ENCODE data around the gene ILF3.
"Not testable (repeated sequence)": the region's sequence is repeated elsewhere in the genome, so short reads cannot be mapped to it uniquely, and the experiment has no call there.

The ILF3 gene

GRCh38 chr19:10675214-10675613 lies 21.1 kb downstream of the ILF3 start:
- H3K27ac ChIP-seq (ENCODE audit: low read length); H3K4me1 ChIP-seq (ENCODE audit: control insufficient read depth, insufficient read depth, low read length); H3K9me3 ChIP-seq (ENCODE audit: control insufficient read depth in 2 of 2, low read length in 2 of 2); H3K27me3 ChIP-seq (ENCODE audit: control insufficient read depth in 1 of 2, insufficient read depth in 2 of 2, low read length in 2 of 2); H3K9ac ChIP-seq (ENCODE audit: low read length in 2 of 2); H3K4me3 ChIP-seq (ENCODE audit: low read length in 2 of 2): not testable (repeated sequence)
- peaks cover 53 to 54% of the 10 kb centered on the region in 2 donors for H3K36me3 ChIP-seq (ENCODE audit: control insufficient read depth in 2 of 2, insufficient read depth in 2 of 2, low read length in 2 of 2)

DNA sequence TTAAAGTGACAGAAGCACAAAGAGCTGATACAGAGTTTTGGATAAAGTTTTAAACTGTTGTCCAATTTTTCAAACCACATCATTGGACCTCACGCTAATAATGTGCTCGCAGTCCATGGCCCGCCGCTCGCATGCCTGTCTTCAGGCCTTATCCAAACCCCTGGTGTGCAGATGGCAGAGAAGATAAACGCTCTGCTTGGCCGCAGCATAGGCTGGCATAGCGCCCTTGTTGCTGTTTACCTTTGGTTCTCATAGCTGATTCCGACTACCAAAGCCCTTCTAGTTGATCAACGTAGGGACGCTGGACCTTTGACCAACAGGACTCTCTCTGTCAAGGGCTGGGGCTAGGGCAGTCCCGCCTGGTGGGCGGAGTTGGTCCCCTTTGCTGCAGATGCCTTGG lies 23.6 kb downstream of the ILF3 start:
- Histone ChIP-seq H3K9ac (ENCODE audit: low read length in 2 of 2) (no peak overlapping the region), H3K36me3 (ENCODE audit: control insufficient read depth in 2 of 2, insufficient read depth in 2 of 2, low read length in 2 of 2) (peaks cover 67% of the 10 kb centered on the region in 2 donors), H3K4me3 (ENCODE audit: low read length in 2 of 2) (no peak overlapping the region), H3K27ac (ENCODE audit: low read length) (no peak overlapping the region), H3K27me3 (ENCODE audit: control insufficient read depth in 1 of 2, insufficient read depth in 2 of 2, low read length in 2 of 2) (no peaks in the 10 kb centered on the region), H3K4me1 (ENCODE audit: control insufficient read depth, insufficient read depth, low read length) (no peaks in the 10 kb centered on the region), H3K9me3 (ENCODE audit: control insufficient read depth in 2 of 2, low read length in 2 of 2) (no peaks in the 10 kb centered on the region)

GRCh38 chr19:10678813-10679212 lies 24.7 kb downstream of the ILF3 start:
- no peak overlapping the region for H3K9ac ChIP-seq (ENCODE audit: low read length in 2 of 2)
- H3K27me3 ChIP-seq (ENCODE audit: control insufficient read depth in 1 of 2, insufficient read depth in 2 of 2, low read length in 2 of 2), result no peaks in the 10 kb centered on the region
- H3K4me1 ChIP-seq (ENCODE audit: control insufficient read depth, insufficient read depth, low read length), result no peaks in the 10 kb centered on the region
- H3K9me3 ChIP-seq (ENCODE audit: control insufficient read depth in 2 of 2, low read length in 2 of 2), result no peaks in the 10 kb centered on the region
- no peak overlapping the region for H3K4me3 ChIP-seq (ENCODE audit: low read length in 2 of 2)
- H3K27ac ChIP-seq (ENCODE audit: low read length), result no peak overlapping the region
- peaks cover 68 to 71% of the 10 kb centered on the region in 2 donors for H3K36me3 ChIP-seq (ENCODE audit: control insufficient read depth in 2 of 2, insufficient read depth in 2 of 2, low read length in 2 of 2)

DNA sequence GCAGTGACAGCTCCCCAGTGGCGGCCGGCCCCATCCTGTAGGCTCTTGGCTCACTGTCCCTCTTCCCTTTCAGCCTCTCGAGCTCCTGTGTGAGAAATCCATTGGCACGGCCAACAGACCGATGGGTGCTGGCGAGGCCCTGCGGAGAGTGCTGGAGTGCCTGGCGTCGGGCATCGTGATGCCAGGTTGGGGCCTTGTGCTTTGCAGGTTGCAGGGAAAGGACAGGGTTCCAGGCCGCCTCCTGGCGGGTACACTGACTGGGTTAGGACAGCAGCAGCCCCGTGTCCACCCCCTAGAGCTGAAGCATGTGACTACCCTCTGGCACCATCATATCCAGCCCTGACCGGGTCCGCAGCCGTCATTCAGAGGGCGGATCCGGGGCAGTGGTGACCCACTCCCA lies 25.6 kb downstream of the ILF3 start:
- peaks cover 72 to 79% of the 10 kb centered on the region in 2 donors for H3K36me3 ChIP-seq (ENCODE audit: control insufficient read depth in 2 of 2, insufficient read depth in 2 of 2, low read length in 2 of 2)
- H3K4me1 ChIP-seq (ENCODE audit: control insufficient read depth, insufficient read depth, low read length), result no peaks in the 10 kb centered on the region
- H3K9me3 ChIP-seq (ENCODE audit: control insufficient read depth in 2 of 2, low read length in 2 of 2), result no peaks in the 10 kb centered on the region
- no peak overlapping the region for H3K4me3 ChIP-seq (ENCODE audit: low read length in 2 of 2)
- H3K9ac ChIP-seq (ENCODE audit: low read length in 2 of 2), result no peak overlapping the region
- H3K27me3 ChIP-seq (ENCODE audit: control insufficient read depth in 1 of 2, insufficient read depth in 2 of 2, low read length in 2 of 2), result no peaks in the 10 kb centered on the region
- no peak overlapping the region for H3K27ac ChIP-seq (ENCODE audit: low read length)

DNA sequence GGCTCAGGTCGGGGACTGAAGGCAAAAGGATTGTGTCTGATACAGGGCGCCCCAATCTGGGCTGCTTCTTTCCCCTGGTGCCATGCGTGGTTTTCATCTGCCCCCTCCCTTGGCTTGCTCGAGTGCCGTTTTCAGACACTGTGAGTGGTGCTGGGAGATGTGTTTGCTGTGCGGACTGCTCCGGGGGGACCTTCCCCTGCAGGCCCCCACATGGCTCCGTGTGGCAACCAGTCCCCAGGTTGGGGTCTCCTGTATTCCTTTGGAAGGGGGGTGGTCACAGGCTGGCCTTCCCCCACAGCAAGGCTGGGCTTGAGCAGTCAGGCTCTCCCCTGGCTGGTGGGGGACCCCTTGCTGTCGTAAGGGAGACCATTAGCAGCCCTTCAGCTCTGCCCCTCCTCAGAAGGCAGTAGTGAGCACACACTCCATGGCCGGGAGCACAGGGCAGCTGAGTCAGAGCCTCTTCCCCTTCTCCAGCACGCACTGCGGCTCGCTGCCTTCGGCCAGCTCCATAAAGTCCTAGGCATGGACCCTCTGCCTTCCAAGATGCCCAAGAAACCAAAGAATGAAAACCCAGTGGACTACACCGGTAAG lies 26.5 kb downstream of the ILF3 start:
- H3K9me3 ChIP-seq (ENCODE audit: control insufficient read depth in 2 of 2, low read length in 2 of 2), result no peaks in the 10 kb centered on the region

DNA sequence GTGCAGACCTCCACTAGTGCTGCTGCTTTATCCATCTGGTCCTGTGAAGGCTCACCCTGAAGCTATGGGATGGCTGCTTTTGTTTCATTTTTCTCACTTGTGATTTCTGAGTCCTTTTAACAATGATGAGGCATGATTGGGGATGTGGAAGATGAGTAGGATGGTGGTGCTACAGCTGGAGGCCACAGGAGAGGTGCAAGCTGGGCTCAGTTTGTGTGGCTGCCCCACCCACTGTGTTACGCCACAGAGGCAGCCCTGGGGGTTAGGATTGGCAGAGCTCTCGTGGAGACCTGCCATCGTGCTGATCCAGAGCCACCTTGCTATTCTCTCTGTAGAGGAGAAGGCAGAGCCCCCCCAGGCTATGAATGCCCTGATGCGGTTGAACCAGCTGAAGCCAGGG lies 27.5 kb downstream of the ILF3 start:
- Histone ChIP-seq H3K27ac (ENCODE audit: low read length) (no peak overlapping the region), H3K9me3 (ENCODE audit: control insufficient read depth in 2 of 2, low read length in 2 of 2) (no peaks in the 10 kb centered on the region), H3K36me3 (ENCODE audit: control insufficient read depth in 2 of 2, insufficient read depth in 2 of 2, low read length in 2 of 2) (peaks cover 78 to 85% of the 10 kb centered on the region in 2 donors), H3K4me3 (ENCODE audit: low read length in 2 of 2) (no peak overlapping the region), H3K27me3 (ENCODE audit: control insufficient read depth in 1 of 2, insufficient read depth in 2 of 2, low read length in 2 of 2) (no peaks in the 10 kb centered on the region), H3K9ac (ENCODE audit: low read length in 2 of 2) (no peak overlapping the region), H3K4me1 (ENCODE audit: control insufficient read depth, insufficient read depth, low read length) (no peaks in the 10 kb centered on the region)

More for the DNA sequence above, 26.5 kb downstream of the ILF3 start:
- Histone ChIP-seq H3K36me3 (ENCODE audit: control insufficient read depth in 2 of 2, insufficient read depth in 2 of 2, low read length in 2 of 2) (peaks cover 79 to 82% of the 10 kb centered on the region in 2 donors), H3K27ac (ENCODE audit: low read length) (no peak overlapping the region), H3K4me3 (ENCODE audit: low read length in 2 of 2) (no peak overlapping the region), H3K4me1 (ENCODE audit: control insufficient read depth, insufficient read depth, low read length) (no peaks in the 10 kb centered on the region), H3K9ac (ENCODE audit: low read length in 2 of 2) (no peak overlapping the region), H3K27me3 (ENCODE audit: control insufficient read depth in 1 of 2, insufficient read depth in 2 of 2, low read length in 2 of 2) (no peaks in the 10 kb centered on the region)

GRCh38 chr19:10682397-10683063 lies 28.4 kb downstream of the ILF3 start:
- H3K9me3 ChIP-seq (ENCODE audit: control insufficient read depth in 2 of 2, low read length in 2 of 2), result no peaks in the 10 kb centered on the region
- H3K4me3 ChIP-seq (ENCODE audit: low read length in 2 of 2), result no peak overlapping the region
- H3K4me1 ChIP-seq (ENCODE audit: control insufficient read depth, insufficient read depth, low read length), result no peaks in the 10 kb centered on the region
- H3K27ac ChIP-seq (ENCODE audit: low read length), result no peak overlapping the region
- no peak overlapping the region for H3K9ac ChIP-seq (ENCODE audit: low read length in 2 of 2)
- H3K27me3 ChIP-seq (ENCODE audit: control insufficient read depth in 1 of 2, insufficient read depth in 2 of 2, low read length in 2 of 2), result no peaks in the 10 kb centered on the region
- H3K36me3 ChIP-seq (ENCODE audit: control insufficient read depth in 2 of 2, insufficient read depth in 2 of 2, low read length in 2 of 2), result peaks cover 72 to 86% of the 10 kb centered on the region in 2 donors

GRCh38 chr19:10683064-10683426 lies 28.9 kb downstream of the ILF3 start:
- H3K9me3 ChIP-seq (ENCODE audit: control insufficient read depth in 2 of 2, low read length in 2 of 2), result no peaks in the 10 kb centered on the region
- no peak overlapping the region for H3K9ac ChIP-seq (ENCODE audit: low read length in 2 of 2)
- no peaks in the 10 kb centered on the region for H3K27me3 ChIP-seq (ENCODE audit: control insufficient read depth in 1 of 2, insufficient read depth in 2 of 2, low read length in 2 of 2)
- H3K4me1 ChIP-seq (ENCODE audit: control insufficient read depth, insufficient read depth, low read length), result no peaks in the 10 kb centered on the region
- H3K4me3 ChIP-seq (ENCODE audit: low read length in 2 of 2), result no peak overlapping the region
- H3K27ac ChIP-seq (ENCODE audit: low read length), result no peak overlapping the region
- H3K36me3 ChIP-seq (ENCODE audit: control insufficient read depth in 2 of 2, insufficient read depth in 2 of 2, low read length in 2 of 2), result peaks cover 72 to 85% of the 10 kb centered on the region in 2 donors

GRCh38 chr19:10683582-10683981 lies 29.4 kb downstream of the ILF3 start:
- Histone ChIP-seq H3K9ac (ENCODE audit: low read length in 2 of 2) (no peak overlapping the region), H3K4me3 (ENCODE audit: low read length in 2 of 2) (no peak overlapping the region), H3K9me3 (ENCODE audit: control insufficient read depth in 2 of 2, low read length in 2 of 2) (no peaks in the 10 kb centered on the region), H3K4me1 (ENCODE audit: control insufficient read depth, insufficient read depth, low read length) (no peaks in the 10 kb centered on the region), H3K36me3 (ENCODE audit: control insufficient read depth in 2 of 2, insufficient read depth in 2 of 2, low read length in 2 of 2) (peaks cover 71 to 84% of the 10 kb centered on the region in 2 donors), H3K27ac (ENCODE audit: low read length) (no peak overlapping the region), H3K27me3 (ENCODE audit: control insufficient read depth in 1 of 2, insufficient read depth in 2 of 2, low read length in 2 of 2) (no peaks in the 10 kb centered on the region)

- Histone ChIP-seq H3K36me3 (ENCODE audit: control insufficient read depth in 2 of 2, insufficient read depth in 2 of 2, low read length in 2 of 2) (peaks cover 65 to 83% of the 10 kb centered on the region in 2 donors), H3K27ac (ENCODE audit: low read length) (no peak overlapping the region), H3K9me3 (ENCODE audit: control insufficient read depth in 2 of 2, low read length in 2 of 2) (no peaks in the 10 kb centered on the region), H3K4me3 (ENCODE audit: low read length in 2 of 2) (no peak overlapping the region), H3K9ac (ENCODE audit: low read length in 2 of 2) (no peak overlapping the region), H3K4me1 (ENCODE audit: control insufficient read depth, insufficient read depth, low read length) (no peaks in the 10 kb centered on the region), H3K27me3 (ENCODE audit: control insufficient read depth in 1 of 2, insufficient read depth in 2 of 2, low read length in 2 of 2) (no peaks in the 10 kb centered on the region)
These were observed 31.1 kb downstream of the ILF3 start for GRCh38 chr19:10685210-10685609.

DNA sequence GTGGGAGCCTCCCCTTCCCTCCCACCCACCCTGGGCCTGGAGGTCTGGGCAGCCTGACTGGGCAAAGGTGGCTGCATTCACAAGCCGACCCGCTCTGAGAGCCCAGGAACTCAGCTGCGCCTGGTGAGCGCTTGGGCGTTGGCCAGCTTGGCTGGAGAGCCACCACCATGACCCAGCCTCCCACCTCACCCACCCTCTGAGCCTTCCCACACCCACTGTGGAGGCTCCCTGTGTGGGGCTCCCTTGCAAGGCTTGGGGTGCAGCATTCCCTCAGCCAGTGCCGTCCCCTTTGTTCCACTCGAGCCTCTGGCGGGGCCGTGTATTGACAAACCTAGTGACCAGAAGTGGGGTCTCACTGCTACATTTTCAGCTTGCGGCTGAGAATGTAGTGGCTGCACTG lies 32.0 kb downstream of the ILF3 start:
- H3K4me3 ChIP-seq (ENCODE audit: low read length in 2 of 2), result no peak overlapping the region
- H3K36me3 ChIP-seq (ENCODE audit: control insufficient read depth in 2 of 2, insufficient read depth in 2 of 2, low read length in 2 of 2), result peaks cover 57 to 82% of the 10 kb centered on the region in 2 donors
- no peak overlapping the region for H3K27ac ChIP-seq (ENCODE audit: low read length)
- H3K9me3 ChIP-seq (ENCODE audit: control insufficient read depth in 2 of 2, low read length in 2 of 2), result no peaks in the 10 kb centered on the region
- H3K4me1 ChIP-seq (ENCODE audit: control insufficient read depth, insufficient read depth, low read length), result no peaks in the 10 kb centered on the region
- H3K27me3 ChIP-seq (ENCODE audit: control insufficient read depth in 1 of 2, insufficient read depth in 2 of 2, low read length in 2 of 2), result no peaks in the 10 kb centered on the region
- H3K9ac ChIP-seq (ENCODE audit: low read length in 2 of 2), result no peak overlapping the region

Data from stomach smooth muscle (tissue), 2 donors.